ENCODE data around the gene ZFYVE28. TPM values are rescaled to one million over a fixed set of nuclear protein-coding genes. Genes with fewer than 3 reads are reported as not detected.
"Not testable (repeated sequence)": the region's sequence is repeated elsewhere in the genome, so short reads cannot be mapped to it uniquely, and the experiment has no call there.

ZFYVE28 gene
- total and polyA plus RNA-seq, 8 donors, result 4.9 to 88.8 (median 7.3) TPM

GRCh38 chr4:2275546-2276251 is 142.7 kb downstream of the ZFYVE28 start:
- H3K4me3 ChIP-seq, result no peak overlapping the region
- TF ChIP-seq POLR2AphosphoS5 (IDR thresholded peaks at IDR 0.05) (no peak), EP300 (IDR thresholded peaks at IDR 0.05) (no peak)
- H3K27ac ChIP-seq, result no peak overlapping the region
- H3K36me3 ChIP-seq, result peaks cover 0 to 28% (median 10%) of the 10 kb centered on the region in 4 donors
- intact Hi-C loops (cut with DNase I; ENCODE audit: low total_unique reads), result no loop called here
- WGBS, 5 donors, result 92 to 95% (median 94%) methylated on average over 44 of the region's 44 CpGs
- no peaks in the 10 kb centered on the region for H3K27me3 ChIP-seq
- no peaks in the 10 kb centered on the region for H3K4me1 ChIP-seq
- no peaks in the 10 kb centered on the region for H3K9me3 ChIP-seq
- DNase-seq, result no peak

GRCh38 chr4:2275044-2275397 is 143.4 kb downstream of the ZFYVE28 start:
- 88 to 94% (median 94%) methylated on average over 8 to 10 of the region's 10 CpGs for WGBS, 5 donors
- DNase-seq; intact Hi-C loops (cut with DNase I; ENCODE audit: low total_unique reads); H3K27me3 ChIP-seq; H3K4me3 ChIP-seq; H3K27ac ChIP-seq; H3K4me1 ChIP-seq; H3K9me3 ChIP-seq: not testable (repeated sequence)
- peaks cover 0 to 35% (median 15%) of the 10 kb centered on the region in 4 donors for H3K36me3 ChIP-seq

- Histone ChIP-seq H3K36me3 (peaks cover 0 to 35% (median 15%) of the 10 kb centered on the region in 4 donors), H3K4me1 (no peaks in the 10 kb centered on the region), H3K27ac (no peak overlapping the region), H3K4me3 (no peak overlapping the region), H3K9me3 (no peaks in the 10 kb centered on the region), H3K27me3 (no peaks in the 10 kb centered on the region)
- no peak for TF ChIP-seq EP300 (IDR thresholded peaks at IDR 0.05)
- TF ChIP-seq POLR2AphosphoS5 (IDR thresholded peaks at IDR 0.05), result no peak
- no peak for TF ChIP-seq POLR2A (IDR thresholded peaks at IDR 0.05)
- TF ChIP-seq CTCF (IDR thresholded peaks at IDR 0.05), result no peak
- intact Hi-C loops (cut with DNase I; ENCODE audit: low total_unique reads), result no loop called here
- WGBS, 5 donors, result 83 to 90% (median 85%) methylated on average over 20 to 21 of the region's 21 CpGs
- no peak for DNase-seq
Observed at GRCh38 chr4:2274320-2275043, 144.0 kb downstream of the ZFYVE28 start.

- WGBS, 5 donors, result 75 to 87% (median 78%) methylated on average over 17 to 24 of the region's 24 CpGs
Observed at GRCh38 chr4:2273657-2274319, 144.7 kb downstream of the ZFYVE28 start.

More at GRCh38 chr4:2273657-2274319, 144.7 kb downstream of the ZFYVE28 start:
- Histone ChIP-seq H3K27ac (no peak overlapping the region), H3K27me3 (no peaks in the 10 kb centered on the region), H3K36me3 (peaks cover 0 to 35% (median 18%) of the 10 kb centered on the region in 4 donors), H3K4me1 (no peaks in the 10 kb centered on the region), H3K9me3 (no peaks in the 10 kb centered on the region), H3K4me3 (no peak overlapping the region)
- TF ChIP-seq EP300 (IDR thresholded peaks at IDR 0.05) (no peak), POLR2A (IDR thresholded peaks at IDR 0.05) (no peak), POLR2AphosphoS5 (IDR thresholded peaks at IDR 0.05) (no peak), CTCF (IDR thresholded peaks at IDR 0.05) (no peak)
- no peak for DNase-seq
- intact Hi-C loops (cut with DNase I; ENCODE audit: low total_unique reads), result no loop called here

Data from stomach (tissue), 9 donors.